ENCODE results near the gene FCHSD1.

FCHSD1 gene

GRCh38 chr5:141634720-141635119 is 16.5 kb downstream of the FCHSD1 start:
- H4K8ac ChIP-seq (ENCODE audit: low read depth, low read length), result no peak overlapping the region
- H3K4me2 ChIP-seq (ENCODE audit: low read length), result no peak overlapping the region
- no peak overlapping the region for H3K4me3 ChIP-seq (ENCODE audit: low read length)
- no peak overlapping the region for H3K18ac ChIP-seq (ENCODE audit: low read length)
- no peak overlapping the region for H3K23ac ChIP-seq (ENCODE audit: low read length)
- H3K27ac ChIP-seq (ENCODE audit: low read depth, low read length), result no peak overlapping the region
- no peaks in the 10 kb centered on the region for H3K36me3 ChIP-seq (ENCODE audit: control insufficient read depth, insufficient read depth, low read length)
- DNase-seq, result no peak
- H2BK5ac ChIP-seq (ENCODE audit: low read length), result no peak overlapping the region
- H3K9ac ChIP-seq (ENCODE audit: low read length), result no peak overlapping the region
- peaks cover 27% of the 10 kb centered on the region for H3K79me2 ChIP-seq (ENCODE audit: control insufficient read depth, insufficient read depth, low read length)
- no peaks in the 10 kb centered on the region for H3K4me1 ChIP-seq (ENCODE audit: control insufficient read depth, low read depth, low read length)
- H2BK15ac ChIP-seq (replicated peaks; ENCODE audit: low read depth), result no peak overlapping the region
- no peak overlapping the region for H3K56ac ChIP-seq (ENCODE audit: low read length)
- no CpG with 5 or more reads among the region's 6 CpGs for WGBS (ENCODE audit: extremely low coverage, insufficient coverage, low lambda C conversion rate)
- no peaks in the 10 kb centered on the region for H3K27me3 ChIP-seq (ENCODE audit: insufficient read depth, low read length, poor library complexity)
- peaks cover 15% of the 10 kb centered on the region for H3K79me1 ChIP-seq (ENCODE audit: low read length)
- no peak overlapping the region for H2BK120ac ChIP-seq (ENCODE audit: low read depth, low read length)
- H3K4ac ChIP-seq (ENCODE audit: low read depth, low read length), result no peak overlapping the region
- H4K5ac ChIP-seq (ENCODE audit: low read length), result no peak overlapping the region
- no peak overlapping the region for H2AK5ac ChIP-seq (ENCODE audit: low read length)

GRCh38 chr5:141633871-141634561 is 17.2 kb downstream of the FCHSD1 start:
- WGBS (ENCODE audit: extremely low coverage, insufficient coverage, low lambda C conversion rate), result 100% methylated on average over 1 of the region's 5 CpGs
- peaks cover 15% of the 10 kb centered on the region for H3K79me1 ChIP-seq (ENCODE audit: low read length)
- DNase-seq, result no peak

GRCh38 chr5:141632650-141633049 is 18.6 kb downstream of the FCHSD1 start:
- Histone ChIP-seq H3K56ac (ENCODE audit: low read length) (no peak overlapping the region), H4K5ac (ENCODE audit: low read length) (no peak overlapping the region), H3K27me3 (ENCODE audit: insufficient read depth, low read length, poor library complexity) (no peaks in the 10 kb centered on the region), H2BK15ac (replicated peaks; ENCODE audit: low read depth) (no peak overlapping the region), H3K4me1 (ENCODE audit: control insufficient read depth, low read depth, low read length) (no peaks in the 10 kb centered on the region), H3K4me3 (ENCODE audit: low read length) (no peak overlapping the region), H3K27ac (ENCODE audit: low read depth, low read length) (no peak overlapping the region), H2BK5ac (ENCODE audit: low read length) (no peak overlapping the region), H3K79me1 (ENCODE audit: low read length) (peaks cover 15% of the 10 kb centered on the region), H3K9ac (ENCODE audit: low read length) (no peak overlapping the region), H3K4me2 (ENCODE audit: low read length) (no peak overlapping the region), H4K8ac (ENCODE audit: low read depth, low read length) (no peak overlapping the region), H3K79me2 (ENCODE audit: control insufficient read depth, insufficient read depth, low read length) (peaks cover 27% of the 10 kb centered on the region), H2AK5ac (ENCODE audit: low read length) (no peak overlapping the region), H3K18ac (ENCODE audit: low read length) (no peak overlapping the region), H3K23ac (ENCODE audit: low read length) (no peak overlapping the region), H3K36me3 (ENCODE audit: control insufficient read depth, insufficient read depth, low read length) (no peaks in the 10 kb centered on the region), H2BK120ac (ENCODE audit: low read depth, low read length) (no peak overlapping the region), H3K4ac (ENCODE audit: low read depth, low read length) (no peak overlapping the region)
- no CpG with 5 or more reads among the region's 2 CpGs for WGBS (ENCODE audit: extremely low coverage, insufficient coverage, low lambda C conversion rate)
- no peak for DNase-seq

More at GRCh38 chr5:141633871-141634561, 17.2 kb downstream of the FCHSD1 start:
- peaks cover 27% of the 10 kb centered on the region for H3K79me2 ChIP-seq (ENCODE audit: control insufficient read depth, insufficient read depth, low read length)
- H3K56ac ChIP-seq (ENCODE audit: low read length), result no peak overlapping the region
- H2BK5ac ChIP-seq (ENCODE audit: low read length), result no peak overlapping the region
- no peak overlapping the region for H3K9ac ChIP-seq (ENCODE audit: low read length)
- no peak overlapping the region for H3K4me2 ChIP-seq (ENCODE audit: low read length)
- H3K18ac ChIP-seq (ENCODE audit: low read length), result no peak overlapping the region
- no peaks in the 10 kb centered on the region for H3K4me1 ChIP-seq (ENCODE audit: control insufficient read depth, low read depth, low read length)
- no peak overlapping the region for H3K27ac ChIP-seq (ENCODE audit: low read depth, low read length)
- H2AK5ac ChIP-seq (ENCODE audit: low read length), result no peak overlapping the region
- H4K8ac ChIP-seq (ENCODE audit: low read depth, low read length), result no peak overlapping the region
- H2BK120ac ChIP-seq (ENCODE audit: low read depth, low read length), result no peak overlapping the region
- no peak overlapping the region for H3K4me3 ChIP-seq (ENCODE audit: low read length)
- no peak overlapping the region for H2BK15ac ChIP-seq (replicated peaks; ENCODE audit: low read depth)
- H3K27me3 ChIP-seq (ENCODE audit: insufficient read depth, low read length, poor library complexity), result no peaks in the 10 kb centered on the region
- H3K23ac ChIP-seq (ENCODE audit: low read length), result no peak overlapping the region
- H3K36me3 ChIP-seq (ENCODE audit: control insufficient read depth, insufficient read depth, low read length), result no peaks in the 10 kb centered on the region
- H3K4ac ChIP-seq (ENCODE audit: low read depth, low read length), result no peak overlapping the region
- no peak overlapping the region for H4K5ac ChIP-seq (ENCODE audit: low read length)

GRCh38 chr5:141630570-141631140 is 20.6 kb downstream of the FCHSD1 start:
- Histone ChIP-seq H2AK5ac (ENCODE audit: low read length) (no peak overlapping the region), H3K4me2 (ENCODE audit: low read length) (no peak overlapping the region), H3K79me1 (ENCODE audit: low read length) (peaks cover 10% of the 10 kb centered on the region), H3K4me1 (ENCODE audit: control insufficient read depth, low read depth, low read length) (no peaks in the 10 kb centered on the region), H3K56ac (ENCODE audit: low read length) (no peak overlapping the region), H3K4me3 (ENCODE audit: low read length) (no peak overlapping the region), H2BK120ac (ENCODE audit: low read depth, low read length) (no peak overlapping the region), H4K5ac (ENCODE audit: low read length) (no peak overlapping the region), H3K9ac (ENCODE audit: low read length) (no peak overlapping the region), H3K36me3 (ENCODE audit: control insufficient read depth, insufficient read depth, low read length) (no peaks in the 10 kb centered on the region), H3K4ac (ENCODE audit: low read depth, low read length) (no peak overlapping the region), H2BK5ac (ENCODE audit: low read length) (no peak overlapping the region), H3K27ac (ENCODE audit: low read depth, low read length) (no peak overlapping the region), H3K27me3 (ENCODE audit: insufficient read depth, low read length, poor library complexity) (no peaks in the 10 kb centered on the region), H3K18ac (ENCODE audit: low read length) (no peak overlapping the region), H3K23ac (ENCODE audit: low read length) (no peak overlapping the region), H2BK15ac (replicated peaks; ENCODE audit: low read depth) (no peak overlapping the region), H4K8ac (ENCODE audit: low read depth, low read length) (no peak overlapping the region), H3K79me2 (ENCODE audit: control insufficient read depth, insufficient read depth, low read length) (peaks cover 19% of the 10 kb centered on the region)
- DNase-seq, result no peak
- no CpG with 5 or more reads among the region's 5 CpGs for WGBS (ENCODE audit: extremely low coverage, insufficient coverage, low lambda C conversion rate)

- no peak overlapping the region for H2AK5ac ChIP-seq (ENCODE audit: low read length)
- peaks cover 6% of the 10 kb centered on the region for H3K79me2 ChIP-seq (ENCODE audit: control insufficient read depth, insufficient read depth, low read length)
- no CpG with 5 or more reads among the region's 6 CpGs for WGBS (ENCODE audit: extremely low coverage, insufficient coverage, low lambda C conversion rate)
- H3K4ac ChIP-seq (ENCODE audit: low read depth, low read length), result no peak overlapping the region
- no peak overlapping the region for H3K18ac ChIP-seq (ENCODE audit: low read length)
- H3K4me3 ChIP-seq (ENCODE audit: low read length), result no peak overlapping the region
- no peak overlapping the region for H3K9ac ChIP-seq (ENCODE audit: low read length)
- no peak overlapping the region for H4K5ac ChIP-seq (ENCODE audit: low read length)
- no peak overlapping the region for H2BK15ac ChIP-seq (replicated peaks; ENCODE audit: low read depth)
- no peak overlapping the region for H3K27ac ChIP-seq (ENCODE audit: low read depth, low read length)
- peaks cover 2% of the 10 kb centered on the region for H3K36me3 ChIP-seq (ENCODE audit: control insufficient read depth, insufficient read depth, low read length)
- no peak overlapping the region for H2BK120ac ChIP-seq (ENCODE audit: low read depth, low read length)
- no peak for DNase-seq
- H4K8ac ChIP-seq (ENCODE audit: low read depth, low read length), result no peak overlapping the region
- no peak overlapping the region for H3K23ac ChIP-seq (ENCODE audit: low read length)
- H3K56ac ChIP-seq (ENCODE audit: low read length), result no peak overlapping the region
- H3K27me3 ChIP-seq (ENCODE audit: insufficient read depth, low read length, poor library complexity), result no peaks in the 10 kb centered on the region
- H3K4me2 ChIP-seq (ENCODE audit: low read length), result no peak overlapping the region
- no peak overlapping the region for H2BK5ac ChIP-seq (ENCODE audit: low read length)
- peaks cover 6% of the 10 kb centered on the region for H3K79me1 ChIP-seq (ENCODE audit: low read length)
- H3K4me1 ChIP-seq (ENCODE audit: control insufficient read depth, low read depth, low read length), result no peaks in the 10 kb centered on the region
Measured at GRCh38 chr5:141628175-141628788, 22.9 kb downstream of the FCHSD1 start.

All from mesendoderm (in vitro differentiated cells).